Measurements from ENCODE around the gene BICC1. TPM values are rescaled to one million over a fixed set of nuclear protein-coding genes. Genes with fewer than 3 reads are reported as not detected.

Gene BICC1
- total RNA-seq, 4 donors from 2014 or later: 4.7 to 29.7 (median 18.0) TPM

- in situ Hi-C loops (cut with MboI; ENCODE audit: low sequenced_read_pairs in 4 of 4): loop anchor here in 2 of 4 donors (25.0 kb wide), 2 partner anchors 440 to 815 kb away; no protein-coding TSS in a partner anchor
- DNase-seq (no peak), ATAC-seq (no peak)
- Histone ChIP-seq H3K4me1 (peaks cover 0 to 4% of the 10 kb centered on the region in 2 donors), H3K36me3 (no peaks in the 10 kb centered on the region), H3K27me3 (no peaks in the 10 kb centered on the region), H3K27ac (no peak overlapping the region), H3K4me3 (no peak overlapping the region), H3K9me3 (no peaks in the 10 kb centered on the region)
- intact Hi-C loops (cut with DNase I; ENCODE audit: low total_unique reads): no loop called here
- TF ChIP-seq CTCF (IDR thresholded peaks at IDR 0.05 in 4 of 5, conservative IDR thresholded peaks at IDR 0.05 in 1 of 5): no peak
- no peak for TF ChIP-seq POLR2A (IDR thresholded peaks at IDR 0.05)
Observed at GRCh38 chr10:58796824-58797223, 284.2 kb downstream of the BICC1 start.

- in situ Hi-C loops (cut with MboI; ENCODE audit: low sequenced_read_pairs in 4 of 4): loop anchor here in 2 of 4 donors (25.0 kb wide), 2 partner anchors 440 to 815 kb away; no protein-coding TSS in a partner anchor
- no peak for TF ChIP-seq POLR2A (IDR thresholded peaks at IDR 0.05)
- TF ChIP-seq CTCF (IDR thresholded peaks at IDR 0.05 in 4 of 5, conservative IDR thresholded peaks at IDR 0.05 in 1 of 5): no peak
- no peak for DNase-seq
- Histone ChIP-seq H3K36me3 (no peaks in the 10 kb centered on the region), H3K27ac (no peak overlapping the region), H3K4me3 (no peak overlapping the region), H3K9me3 (no peaks in the 10 kb centered on the region), H3K27me3 (no peaks in the 10 kb centered on the region), H3K4me1 (peaks cover 0 to 4% of the 10 kb centered on the region in 2 donors)
- intact Hi-C loops (cut with DNase I; ENCODE audit: low total_unique reads): no loop called here
- ATAC-seq: peak; percentile 57 to 64
Observed at GRCh38 chr10:58797356-58797755, 284.7 kb downstream of the BICC1 start.

- Histone ChIP-seq H3K4me1 (no peaks in the 10 kb centered on the region), H3K27ac (no peak overlapping the region), H3K9me3 (no peaks in the 10 kb centered on the region), H3K4me3 (no peak overlapping the region), H3K36me3 (no peaks in the 10 kb centered on the region), H3K27me3 (no peaks in the 10 kb centered on the region)
- intact Hi-C loops (cut with DNase I; ENCODE audit: low total_unique reads): no loop called here
- in situ Hi-C loops (cut with MboI; ENCODE audit: low sequenced_read_pairs in 4 of 4): no loop called here
- ATAC-seq (no peak), DNase-seq (no peak)
- TF ChIP-seq POLR2A (IDR thresholded peaks at IDR 0.05) (no peak), CTCF (IDR thresholded peaks at IDR 0.05 in 4 of 5, conservative IDR thresholded peaks at IDR 0.05 in 1 of 5) (no peak)
Observed at GRCh38 chr10:58802047-58802446, 289.4 kb downstream of the BICC1 start.

- no peaks in the 10 kb centered on the region for H3K9me3 ChIP-seq
- H3K4me3 ChIP-seq: no peak overlapping the region
- intact Hi-C loops (cut with DNase I; ENCODE audit: low total_unique reads) (no loop called here), in situ Hi-C loops (cut with MboI; ENCODE audit: low sequenced_read_pairs in 4 of 4) (no loop called here)
- H3K36me3 ChIP-seq: no peaks in the 10 kb centered on the region
- no peak for ATAC-seq
- H3K27me3 ChIP-seq: no peaks in the 10 kb centered on the region
- no peak overlapping the region for H3K27ac ChIP-seq
- no peak for DNase-seq
- H3K4me1 ChIP-seq: no peaks in the 10 kb centered on the region
- TF ChIP-seq POLR2A (IDR thresholded peaks at IDR 0.05) (no peak), CTCF (IDR thresholded peaks at IDR 0.05 in 4 of 5, conservative IDR thresholded peaks at IDR 0.05 in 1 of 5) (no peak)
Observed at GRCh38 chr10:58806323-58806722, 293.7 kb downstream of the BICC1 start.
